ENCODE measurements around the gene RAD9B. TPM values are rescaled to one million over a fixed set of nuclear protein-coding genes. Genes with fewer than 3 reads are reported as not detected.

RAD9B gene
- total and polyA plus RNA-seq, 2 of the 13 experiments (the other 11 are each of a cell fraction or from before 2014, with no cell fraction given): 0.05 to 0.38 TPM

- TF ChIP-seq, protein P1, sequence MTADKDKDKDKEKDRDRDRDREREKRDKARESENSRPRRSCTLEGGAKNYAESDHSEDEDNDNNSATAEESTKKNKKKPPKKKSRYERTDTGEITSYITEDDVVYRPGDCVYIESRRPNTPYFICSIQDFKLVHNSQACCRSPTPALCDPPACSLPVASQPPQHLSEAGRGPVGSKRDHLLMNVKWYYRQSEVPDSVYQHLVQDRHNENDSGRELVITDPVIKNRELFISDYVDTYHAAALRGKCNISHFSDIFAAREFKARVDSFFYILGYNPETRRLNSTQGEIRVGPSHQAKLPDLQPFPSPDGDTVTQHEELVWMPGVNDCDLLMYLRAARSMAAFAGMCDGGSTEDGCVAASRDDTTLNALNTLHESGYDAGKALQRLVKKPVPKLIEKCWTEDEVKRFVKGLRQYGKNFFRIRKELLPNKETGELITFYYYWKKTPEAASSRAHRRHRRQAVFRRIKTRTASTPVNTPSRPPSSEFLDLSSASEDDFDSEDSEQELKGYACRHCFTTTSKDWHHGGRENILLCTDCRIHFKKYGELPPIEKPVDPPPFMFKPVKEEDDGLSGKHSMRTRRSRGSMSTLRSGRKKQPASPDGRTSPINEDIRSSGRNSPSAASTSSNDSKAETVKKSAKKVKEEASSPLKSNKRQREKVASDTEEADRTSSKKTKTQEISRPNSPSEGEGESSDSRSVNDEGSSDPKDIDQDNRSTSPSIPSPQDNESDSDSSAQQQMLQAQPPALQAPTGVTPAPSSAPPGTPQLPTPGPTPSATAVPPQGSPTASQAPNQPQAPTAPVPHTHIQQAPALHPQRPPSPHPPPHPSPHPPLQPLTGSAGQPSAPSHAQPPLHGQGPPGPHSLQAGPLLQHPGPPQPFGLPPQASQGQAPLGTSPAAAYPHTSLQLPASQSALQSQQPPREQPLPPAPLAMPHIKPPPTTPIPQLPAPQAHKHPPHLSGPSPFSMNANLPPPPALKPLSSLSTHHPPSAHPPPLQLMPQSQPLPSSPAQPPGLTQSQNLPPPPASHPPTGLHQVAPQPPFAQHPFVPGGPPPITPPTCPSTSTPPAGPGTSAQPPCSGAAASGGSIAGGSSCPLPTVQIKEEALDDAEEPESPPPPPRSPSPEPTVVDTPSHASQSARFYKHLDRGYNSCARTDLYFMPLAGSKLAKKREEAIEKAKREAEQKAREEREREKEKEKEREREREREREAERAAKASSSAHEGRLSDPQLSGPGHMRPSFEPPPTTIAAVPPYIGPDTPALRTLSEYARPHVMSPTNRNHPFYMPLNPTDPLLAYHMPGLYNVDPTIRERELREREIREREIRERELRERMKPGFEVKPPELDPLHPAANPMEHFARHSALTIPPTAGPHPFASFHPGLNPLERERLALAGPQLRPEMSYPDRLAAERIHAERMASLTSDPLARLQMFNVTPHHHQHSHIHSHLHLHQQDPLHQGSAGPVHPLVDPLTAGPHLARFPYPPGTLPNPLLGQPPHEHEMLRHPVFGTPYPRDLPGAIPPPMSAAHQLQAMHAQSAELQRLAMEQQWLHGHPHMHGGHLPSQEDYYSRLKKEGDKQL (CRISPR knock-in tag; IDR thresholded peaks at IDR 0.05; ENCODE audit: low read depth): no peak
- TF ChIP-seq HHEX (CRISPR knock-in tag; IDR thresholded peaks at IDR 0.05) (no peak), TP53 (CRISPR knock-in tag; conservative IDR thresholded peaks at IDR 0.05) (no peak), ZNF30 (CRISPR knock-in tag; IDR thresholded peaks at IDR 0.05) (no peak), ZNF274 (CRISPR knock-in tag; IDR thresholded peaks at IDR 0.05) (0 out of 2 replicates have a peak, but pooled peaks have one; percentile 41), ZFP91 (CRISPR knock-in tag; IDR thresholded peaks at IDR 0.05; ENCODE audit: borderline replicate concordance) (no peak), THAP7 (CRISPR knock-in tag; IDR thresholded peaks at IDR 0.05) (peak; percentile 14; the same call in 1 of the 2 replicates), CEBPZ (IDR thresholded peaks at IDR 0.05; ENCODE audit: low read length) (no peak), ZNF670 (CRISPR knock-in tag; IDR thresholded peaks at IDR 0.05; ENCODE audit: borderline replicate concordance) (no peak), ZNF766 (CRISPR knock-in tag; IDR thresholded peaks at IDR 0.05; ENCODE audit: borderline replicate concordance) (no peak), ZBTB21 (CRISPR knock-in tag; IDR thresholded peaks at IDR 0.05) (peak; percentile 22; the same call in 1 of the 2 replicates), LRRFIP1 (CRISPR knock-in tag; conservative IDR thresholded peaks at IDR 0.05) (no peak), ELF1 (CRISPR knock-in tag; IDR thresholded peaks at IDR 0.05) (no peak)
- TF ChIP-seq, protein P2, sequence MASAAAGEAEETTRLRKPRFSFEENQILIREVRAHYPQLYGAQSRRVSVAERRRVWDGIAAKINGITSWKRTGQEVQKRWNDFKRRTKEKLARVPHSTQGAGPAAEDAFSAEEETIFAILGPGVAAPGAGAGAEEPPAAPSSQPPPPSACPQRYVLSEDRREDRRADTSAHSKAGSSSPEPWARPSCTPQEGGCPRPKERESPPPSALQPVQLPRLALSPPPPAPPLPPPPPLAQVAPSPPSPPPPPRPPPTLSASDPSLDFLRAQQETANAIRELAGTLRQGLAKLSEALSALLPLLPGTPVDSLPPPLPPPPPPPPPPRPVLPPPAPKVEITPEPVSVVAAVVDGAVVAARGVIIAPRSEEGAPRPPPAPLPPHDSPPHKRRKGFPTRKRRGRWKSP (CRISPR knock-in tag; IDR thresholded peaks at IDR 0.05): no peak
Measured at GRCh38 chr12:110467847-110468213, 34.3 kb upstream of the RAD9B start (continued).

Data from HepG2 (cell line).